ACC112 (cell line): ENCODE data around the gene PROSER1.

Source experiments
- H2AFZ ChIP-seq: fragments of 200-600 bp; sonication (generic); one replicate; pipeline ENCODE4 v1.6.0; 2017; ENCODE audit warnings: antibody characterized with exemption, low read length; ENCODE audit not compliant: unreplicated experiment
- H3K27ac ChIP-seq: fragments of 200-600 bp; sonication (generic); 2 replicates; pipeline ENCODE4 v1.5.1; 2014; ENCODE audit warnings: low read depth, mild to moderate bottlenecking, antibody characterized with exemption, low read length, moderate library complexity
- H3K27me3 ChIP-seq: fragments of 200-600 bp; sonication (generic); 2 replicates; pipeline ENCODE4 v1.6.1; 2014; ENCODE audit warnings: mild to moderate bottlenecking, antibody characterized with exemption, low read length, moderate library complexity, mixed read lengths; ENCODE audit not compliant: insufficient read depth
- H3K36me3 ChIP-seq: fragments of 200-600 bp; sonication (generic); 2 replicates; pipeline ENCODE4 v1.6.1; 2016; ENCODE audit warnings: mild to moderate bottlenecking, antibody characterized with exemption, low read length, moderate library complexity, mixed read lengths; ENCODE audit not compliant: insufficient read depth
- H3K4me1 ChIP-seq: fragments of 200-600 bp; sonication (generic); one replicate; pipeline ENCODE4 v1.6.1; 2016; ENCODE audit warnings: low read length, mixed read lengths; ENCODE audit not compliant: insufficient read depth, unreplicated experiment, control insufficient read depth
- H3K4me3 ChIP-seq: fragments of 200-600 bp; sonication (generic); 2 replicates; pipeline ENCODE4 v1.5.1; 2014; ENCODE audit warnings: mild to moderate bottlenecking, low read depth, low read length
- H3K79me2 ChIP-seq: fragments of 200-600 bp; sonication (generic); one replicate; pipeline ENCODE4 v1.6.0; 2016; ENCODE audit warnings: low read length; ENCODE audit not compliant: control insufficient read depth, unreplicated experiment, insufficient read depth

Gene PROSER1

DNA sequence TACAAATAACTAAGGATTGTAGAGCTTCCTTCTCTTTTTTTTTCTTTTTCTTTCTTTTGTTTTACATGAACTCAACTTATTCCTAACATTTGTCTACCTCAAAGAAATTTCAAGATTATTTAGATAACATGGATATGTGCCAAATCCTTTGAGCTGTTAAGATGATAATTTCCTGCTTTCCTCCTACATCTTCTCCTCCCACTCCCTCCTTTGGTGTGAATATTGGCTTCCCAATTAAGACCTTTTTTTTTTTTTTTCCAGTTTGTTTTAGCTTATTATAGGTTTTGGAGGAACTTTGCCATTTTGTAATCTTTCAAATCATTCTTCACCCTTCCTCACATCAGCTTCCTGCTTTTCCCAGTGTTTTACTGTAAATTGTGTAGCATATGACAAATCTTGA, 10.9 kb upstream of the PROSER1 start:
- Histone ChIP-seq H3K27ac (no peak overlapping the region), H3K4me3 (no peak overlapping the region), H3K4me1 (no peaks in the 10 kb centered on the region), H3K36me3 (no peaks in the 10 kb centered on the region), H3K27me3 (no peaks in the 10 kb centered on the region), H3K79me2 (no peaks in the 10 kb centered on the region), H2AFZ (no peak overlapping the region)

DNA sequence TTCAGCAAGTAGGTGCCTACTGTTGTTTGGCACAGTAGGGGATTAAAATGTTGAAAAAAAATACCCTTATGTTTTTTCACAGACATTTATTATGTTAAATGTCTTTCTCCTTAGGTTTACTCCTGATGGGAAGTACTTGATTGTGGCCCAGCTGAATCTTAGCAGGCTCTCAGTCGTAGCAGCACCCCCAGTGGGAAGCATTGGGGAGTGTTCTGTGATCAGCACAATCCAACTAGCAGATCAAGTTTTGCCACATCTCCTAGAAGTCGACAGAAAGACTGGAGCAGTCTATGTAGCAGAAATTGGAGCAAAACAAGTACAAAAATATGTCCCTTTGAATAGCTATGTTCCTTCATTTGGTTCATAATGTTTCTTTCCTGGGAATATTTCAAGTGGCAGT, 9.7 kb upstream of the PROSER1 start:
- Histone ChIP-seq H3K27me3 (no peaks in the 10 kb centered on the region), H3K27ac (no peak overlapping the region), H2AFZ (no peak overlapping the region), H3K4me3 (no peak overlapping the region), H3K79me2 (no peaks in the 10 kb centered on the region), H3K36me3 (no peaks in the 10 kb centered on the region), H3K4me1 (no peaks in the 10 kb centered on the region)

DNA sequence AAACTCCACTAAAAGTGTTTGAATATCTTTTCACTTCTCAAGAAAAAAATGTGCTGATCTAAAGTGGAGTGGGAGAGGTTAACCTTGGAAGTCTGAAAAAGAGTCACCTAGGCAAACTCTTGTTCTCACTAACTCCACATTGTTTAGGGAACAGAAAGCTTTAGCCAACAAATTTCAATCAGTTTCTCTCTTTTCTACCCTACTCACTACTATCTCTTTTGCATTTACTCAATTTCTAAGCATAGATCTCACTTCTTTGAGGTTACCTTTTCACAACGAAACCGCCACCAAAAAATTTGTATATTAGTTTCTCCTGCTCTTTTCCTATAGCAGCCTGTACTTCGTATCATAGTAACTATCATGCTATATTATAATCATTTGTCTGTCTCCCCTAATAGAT, 6.6 kb upstream of the PROSER1 start:
- H3K27me3 ChIP-seq = no peaks in the 10 kb centered on the region
- no peak overlapping the region for H3K4me3 ChIP-seq
- H3K27ac ChIP-seq = no peak overlapping the region
- peaks cover 7% of the 10 kb centered on the region for H3K4me1 ChIP-seq
- no peaks in the 10 kb centered on the region for H3K36me3 ChIP-seq
- H2AFZ ChIP-seq = no peak overlapping the region
- peaks cover 2% of the 10 kb centered on the region for H3K79me2 ChIP-seq

DNA sequence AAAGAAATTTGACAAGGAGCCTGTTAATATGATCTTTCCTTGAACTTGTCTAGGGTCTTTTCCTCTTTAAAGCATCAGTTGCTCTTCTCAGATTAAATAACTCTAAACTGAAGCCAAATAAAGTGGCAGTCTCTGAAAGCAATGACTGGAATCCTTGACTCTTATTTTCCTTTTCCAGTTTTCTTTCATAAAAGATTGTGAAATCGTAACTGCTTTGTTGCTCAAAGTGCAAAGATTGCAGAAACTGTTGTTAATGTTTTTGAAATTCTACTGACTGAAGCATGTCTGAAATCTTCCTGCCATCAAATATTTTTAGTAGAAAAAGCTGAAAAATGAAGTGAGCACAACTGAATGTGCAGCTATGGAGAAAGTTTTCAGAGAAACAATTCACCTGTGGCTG, 2.3 kb upstream of the PROSER1 start:
- Histone ChIP-seq H3K36me3 (no peaks in the 10 kb centered on the region), H3K4me3 (peak overlapping the region; percentile 26)

DNA sequence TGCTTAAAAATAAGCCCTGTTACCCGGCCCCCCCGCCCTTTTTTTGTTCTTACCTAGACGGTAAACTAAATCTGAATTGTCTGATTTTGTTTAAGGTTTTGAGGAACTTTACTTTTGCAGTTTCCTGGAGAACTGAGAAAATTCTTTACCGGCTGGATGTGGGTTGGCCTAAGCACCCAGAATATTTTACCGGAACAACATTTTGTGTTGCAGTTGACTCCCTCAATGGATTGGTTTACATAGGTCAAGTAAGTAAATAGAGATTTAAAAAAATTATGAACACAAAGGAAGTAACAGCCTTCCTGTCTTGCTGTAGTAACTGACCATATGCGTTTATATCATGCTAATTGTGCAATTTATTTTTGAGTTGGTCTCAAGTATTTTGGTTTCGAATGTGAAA, 1.2 kb upstream of the PROSER1 start:
- Histone ChIP-seq H3K27ac (no peak overlapping the region), H3K79me2 (peaks cover 46% of the 10 kb centered on the region), H3K4me1 (peaks cover 15% of the 10 kb centered on the region), H3K36me3 (no peaks in the 10 kb centered on the region), H3K27me3 (no peaks in the 10 kb centered on the region), H2AFZ (peak overlapping the region; percentile 96), H3K4me3 (peak overlapping the region; percentile 95)

More for the DNA sequence above, 2.3 kb upstream of the PROSER1 start:
- no peak overlapping the region for H3K27ac ChIP-seq
- no peak overlapping the region for H2AFZ ChIP-seq
- H3K27me3 ChIP-seq = no peaks in the 10 kb centered on the region
- H3K79me2 ChIP-seq = peaks cover 34% of the 10 kb centered on the region
- H3K4me1 ChIP-seq = peaks cover 13% of the 10 kb centered on the region

DNA sequence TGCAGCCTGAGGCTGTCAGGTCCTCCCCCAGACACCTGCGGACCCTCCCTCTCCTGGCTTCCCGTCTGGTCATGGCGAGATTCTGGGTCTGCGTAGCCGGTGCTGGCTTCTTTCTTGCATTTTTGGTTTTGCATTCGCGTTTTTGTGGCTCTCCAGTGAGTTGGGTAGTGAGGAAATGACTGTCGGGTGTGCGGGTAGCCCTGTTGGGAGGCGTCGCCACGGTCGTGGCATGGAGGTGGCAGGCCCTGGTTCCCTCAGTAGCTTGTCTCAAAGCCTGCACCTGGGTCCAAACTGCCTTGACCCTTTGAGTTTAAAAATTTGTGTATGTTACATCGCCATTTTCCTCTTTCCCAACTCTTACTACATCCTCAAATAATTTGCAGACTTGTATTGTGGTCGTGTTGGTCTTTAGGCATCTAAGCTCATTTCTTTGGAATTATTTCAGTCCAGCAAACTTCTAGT, 711 bp upstream of the PROSER1 start:
- H3K27me3 ChIP-seq = no peaks in the 10 kb centered on the region
- peak overlapping the region; percentile 95 for H3K4me3 ChIP-seq
- H3K4me1 ChIP-seq = peaks cover 15% of the 10 kb centered on the region
- H3K79me2 ChIP-seq = peaks cover 48% of the 10 kb centered on the region
- H2AFZ ChIP-seq = peak overlapping the region; percentile 96
- H3K27ac ChIP-seq = peak overlapping the region; percentile 62; the same call in 1 of the 2 replicates
- no peaks in the 10 kb centered on the region for H3K36me3 ChIP-seq

DNA sequence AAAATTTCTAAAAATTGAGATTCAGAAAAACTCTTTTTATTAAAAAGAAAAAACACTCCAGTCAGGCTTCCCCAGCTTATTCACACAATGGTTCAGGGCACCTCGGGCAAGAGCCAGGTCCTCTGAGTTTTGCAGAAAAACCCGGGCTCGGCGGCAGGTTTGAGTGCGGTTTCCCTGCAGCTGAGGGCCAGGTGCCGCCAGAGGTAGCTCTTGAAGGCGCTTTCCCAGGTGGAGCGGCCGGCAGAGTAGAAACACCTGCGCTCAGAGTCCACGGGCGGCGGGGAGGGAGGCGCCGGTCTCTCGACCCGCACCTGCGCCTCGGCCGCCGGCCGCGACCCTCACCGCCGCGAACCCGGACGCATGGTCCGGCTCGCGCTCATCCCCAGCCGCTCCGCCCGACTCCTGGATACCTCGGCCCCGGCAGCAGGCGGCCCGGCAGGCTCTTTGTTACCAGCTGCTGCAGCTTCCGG, 444 bp downstream of the PROSER1 start:
- Histone ChIP-seq H3K36me3 (no peaks in the 10 kb centered on the region), H3K79me2 (peaks cover 55% of the 10 kb centered on the region), H2AFZ (peak overlapping the region; percentile 20), H3K27me3 (no peaks in the 10 kb centered on the region), H3K4me3 (peak overlapping the region; percentile 95), H3K4me1 (peaks cover 15% of the 10 kb centered on the region), H3K27ac (peak overlapping the region; percentile 62)

DNA sequence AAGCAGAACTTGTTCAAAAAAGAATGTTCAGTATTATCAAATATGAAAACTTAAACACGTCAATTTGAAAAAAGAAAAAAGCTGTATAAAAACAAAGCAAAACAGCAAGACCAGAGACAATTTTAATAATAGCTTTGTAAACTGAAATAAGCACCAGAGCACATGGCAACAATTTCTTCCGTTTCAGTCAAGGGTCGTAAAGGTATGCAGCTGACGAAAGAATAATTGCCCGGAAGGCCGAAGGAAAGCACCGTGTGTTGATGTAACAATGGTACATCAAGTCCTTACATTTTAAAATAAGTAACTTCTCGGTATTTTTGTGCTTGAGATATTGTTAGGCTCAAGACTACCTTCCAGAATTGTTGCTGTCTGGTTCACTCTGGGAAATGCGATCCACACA, 1.7 kb downstream of the PROSER1 start:
- peaks cover 15% of the 10 kb centered on the region for H3K4me1 ChIP-seq
- no peak overlapping the region for H3K27ac ChIP-seq
- H3K79me2 ChIP-seq = peaks cover 53% of the 10 kb centered on the region
- H3K36me3 ChIP-seq = no peaks in the 10 kb centered on the region
- peak overlapping the region; percentile 95 for H3K4me3 ChIP-seq
- H2AFZ ChIP-seq = peak overlapping the region; percentile 21
- no peaks in the 10 kb centered on the region for H3K27me3 ChIP-seq

DNA sequence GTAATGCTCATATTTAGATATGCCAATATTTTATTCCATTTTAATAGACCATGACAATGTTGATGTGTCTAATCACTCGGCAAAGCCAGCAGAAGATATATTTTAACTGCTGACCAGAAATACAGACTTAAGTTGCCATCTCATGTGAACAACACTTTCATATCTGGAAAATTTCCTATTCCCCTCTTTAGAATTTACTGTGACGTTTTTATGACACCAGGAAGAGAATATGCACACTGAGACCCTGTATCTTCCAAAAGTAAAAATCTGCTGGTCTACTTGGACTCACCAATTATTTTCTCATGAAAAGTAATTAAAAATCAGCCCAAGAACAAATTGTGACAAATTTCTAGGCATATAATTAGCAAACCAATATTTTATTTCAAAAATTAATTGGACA, 2.1 kb downstream of the PROSER1 start:
- Histone ChIP-seq H3K27ac (no peak overlapping the region), H3K4me3 (peak overlapping the region; percentile 95), H3K4me1 (peaks cover 14% of the 10 kb centered on the region), H2AFZ (no peak overlapping the region), H3K79me2 (peaks cover 53% of the 10 kb centered on the region), H3K36me3 (no peaks in the 10 kb centered on the region), H3K27me3 (no peaks in the 10 kb centered on the region)

DNA sequence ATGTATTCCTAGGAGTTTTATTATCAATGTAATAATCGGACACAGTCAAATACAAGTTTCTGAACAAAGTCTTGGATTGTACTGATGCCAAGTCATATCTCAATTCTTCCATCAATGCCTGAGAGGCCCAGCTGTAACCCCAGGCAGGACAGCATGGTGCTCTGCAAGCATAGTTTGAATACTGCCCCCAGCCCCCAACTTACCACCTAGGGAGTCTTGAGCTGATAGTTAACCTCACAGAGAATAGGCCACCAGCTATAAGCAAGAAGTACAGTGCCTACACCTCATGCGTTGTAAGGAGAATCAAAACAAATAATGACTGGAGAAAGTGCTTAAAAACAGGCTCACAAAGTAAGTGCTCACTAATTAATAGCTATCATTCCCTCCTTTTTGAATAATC, 2.7 kb downstream of the PROSER1 start:
- H3K27ac ChIP-seq = no peak overlapping the region
- H3K27me3 ChIP-seq = no peaks in the 10 kb centered on the region
- H3K36me3 ChIP-seq = no peaks in the 10 kb centered on the region
- H3K4me1 ChIP-seq = peaks cover 8% of the 10 kb centered on the region
- peaks cover 53% of the 10 kb centered on the region for H3K79me2 ChIP-seq
- H2AFZ ChIP-seq = no peak overlapping the region
- H3K4me3 ChIP-seq = peak overlapping the region; percentile 95

DNA sequence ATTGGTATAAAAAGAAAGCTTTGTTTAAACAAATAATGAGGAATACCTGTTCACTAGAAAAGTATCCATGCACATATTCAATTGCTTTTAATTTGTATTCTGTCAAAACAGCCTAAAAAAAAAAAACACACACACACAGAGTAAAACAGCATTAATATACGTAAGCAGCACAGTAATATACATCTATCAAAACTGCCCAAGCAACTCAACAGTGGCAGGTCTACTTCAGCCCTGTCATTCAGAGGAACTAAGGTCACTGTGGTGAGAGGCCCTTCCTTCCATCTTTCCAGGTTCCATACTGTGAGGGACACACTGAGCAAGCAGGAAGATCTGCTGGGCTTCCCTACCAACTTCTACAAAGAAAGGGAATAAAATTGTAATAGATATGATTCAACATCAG, 3.8 kb downstream of the PROSER1 start:
- H2AFZ ChIP-seq = no peak overlapping the region
- peaks cover 8% of the 10 kb centered on the region for H3K4me1 ChIP-seq
- H3K4me3 ChIP-seq = no peak overlapping the region
- peaks cover 53% of the 10 kb centered on the region for H3K79me2 ChIP-seq
- no peaks in the 10 kb centered on the region for H3K36me3 ChIP-seq
- H3K27ac ChIP-seq = no peak overlapping the region
- no peaks in the 10 kb centered on the region for H3K27me3 ChIP-seq
